ENCODE measurements around the gene DNM1. TPM values are rescaled to one million over a fixed set of nuclear protein-coding genes. Genes with fewer than 3 reads are reported as not detected.
A peak's percentile ranks its signal among the peaks of the same experiment; 100 is the strongest.

Gene DNM1
- total RNA-seq, 1 donor from 2014 or later: 112 TPM

- no peak overlapping the region for H3K27ac Mint-ChIP-seq
- no peak for DNase-seq (ENCODE audit: extremely low spot score, unreplicated experiment)
- H3K9me3 Mint-ChIP-seq: no peaks in the 10 kb centered on the region
- H3K27me3 Mint-ChIP-seq: no peaks in the 10 kb centered on the region
- H3K4me3 Mint-ChIP-seq: no peak overlapping the region
- no peak for TF ChIP-seq CTCF (conservative IDR thresholded peaks at IDR 0.05)
- peaks cover 29% of the 10 kb centered on the region for H3K36me3 Mint-ChIP-seq
- H3K4me1 Mint-ChIP-seq (ENCODE audit: unreplicated experiment): peaks cover 6% of the 10 kb centered on the region
Measured at GRCh38 chr9:128185979-128186965, 16.9 kb upstream of the DNM1 start.

GRCh38 chr9:128187361-128187760, 15.8 kb upstream of the DNM1 start:
- no peaks in the 10 kb centered on the region for H3K9me3 Mint-ChIP-seq
- peaks cover 24% of the 10 kb centered on the region for H3K36me3 Mint-ChIP-seq
- H3K27ac Mint-ChIP-seq: no peak overlapping the region
- no peaks in the 10 kb centered on the region for H3K27me3 Mint-ChIP-seq
- no peak overlapping the region for H3K4me3 Mint-ChIP-seq
- no peak for TF ChIP-seq CTCF (conservative IDR thresholded peaks at IDR 0.05)
- DNase-seq (ENCODE audit: extremely low spot score, unreplicated experiment): no peak
- H3K4me1 Mint-ChIP-seq (ENCODE audit: unreplicated experiment): peaks cover 6% of the 10 kb centered on the region

- no peaks in the 10 kb centered on the region for H3K9me3 Mint-ChIP-seq
- H3K27me3 Mint-ChIP-seq: no peaks in the 10 kb centered on the region
- peak overlapping the region; percentile 58 for H3K4me3 Mint-ChIP-seq
- H3K4me1 Mint-ChIP-seq (ENCODE audit: unreplicated experiment): peaks cover 6% of the 10 kb centered on the region
- H3K36me3 Mint-ChIP-seq: peaks cover 20% of the 10 kb centered on the region
- no peak for TF ChIP-seq CTCF (conservative IDR thresholded peaks at IDR 0.05)
- no peak for DNase-seq (ENCODE audit: extremely low spot score, unreplicated experiment)
- no peak overlapping the region for H3K27ac Mint-ChIP-seq
Measured at GRCh38 chr9:128188209-128188608, 15.0 kb upstream of the DNM1 start.

- TF ChIP-seq CTCF (conservative IDR thresholded peaks at IDR 0.05): no peak
- Mint-ChIP-seq H3K9me3 (no peaks in the 10 kb centered on the region), H3K27ac (no peak overlapping the region), H3K4me3 (peak overlapping the region; percentile 99), H3K36me3 (peaks cover 13% of the 10 kb centered on the region), H3K4me1 (ENCODE audit: unreplicated experiment) (peaks cover 6% of the 10 kb centered on the region), H3K27me3 (no peaks in the 10 kb centered on the region)
- DNase-seq (ENCODE audit: extremely low spot score, unreplicated experiment): no peak
Measured at GRCh38 chr9:128190013-128190412, 13.2 kb upstream of the DNM1 start.

- no peak for DNase-seq (ENCODE audit: extremely low spot score, unreplicated experiment)
- Mint-ChIP-seq H3K27me3 (no peaks in the 10 kb centered on the region), H3K27ac (peak overlapping the region; percentile 82), H3K4me3 (peak overlapping the region; percentile 99), H3K36me3 (peaks cover 13% of the 10 kb centered on the region), H3K4me1 (ENCODE audit: unreplicated experiment) (peaks cover 6% of the 10 kb centered on the region), H3K9me3 (no peaks in the 10 kb centered on the region)
- TF ChIP-seq CTCF (conservative IDR thresholded peaks at IDR 0.05): no peak
Measured at GRCh38 chr9:128190516-128191405, 12.4 kb upstream of the DNM1 start.
